ENCODE data around the gene ANAPC2. TPM values are rescaled to one million over a fixed set of nuclear protein-coding genes. Genes with fewer than 3 reads are reported as not detected.
A peak's percentile ranks its signal among the peaks of the same experiment; 100 is the strongest.

ANAPC2 gene
- total RNA-seq, 1 experiment from 2014 or later, result 80.9 TPM

DNA sequence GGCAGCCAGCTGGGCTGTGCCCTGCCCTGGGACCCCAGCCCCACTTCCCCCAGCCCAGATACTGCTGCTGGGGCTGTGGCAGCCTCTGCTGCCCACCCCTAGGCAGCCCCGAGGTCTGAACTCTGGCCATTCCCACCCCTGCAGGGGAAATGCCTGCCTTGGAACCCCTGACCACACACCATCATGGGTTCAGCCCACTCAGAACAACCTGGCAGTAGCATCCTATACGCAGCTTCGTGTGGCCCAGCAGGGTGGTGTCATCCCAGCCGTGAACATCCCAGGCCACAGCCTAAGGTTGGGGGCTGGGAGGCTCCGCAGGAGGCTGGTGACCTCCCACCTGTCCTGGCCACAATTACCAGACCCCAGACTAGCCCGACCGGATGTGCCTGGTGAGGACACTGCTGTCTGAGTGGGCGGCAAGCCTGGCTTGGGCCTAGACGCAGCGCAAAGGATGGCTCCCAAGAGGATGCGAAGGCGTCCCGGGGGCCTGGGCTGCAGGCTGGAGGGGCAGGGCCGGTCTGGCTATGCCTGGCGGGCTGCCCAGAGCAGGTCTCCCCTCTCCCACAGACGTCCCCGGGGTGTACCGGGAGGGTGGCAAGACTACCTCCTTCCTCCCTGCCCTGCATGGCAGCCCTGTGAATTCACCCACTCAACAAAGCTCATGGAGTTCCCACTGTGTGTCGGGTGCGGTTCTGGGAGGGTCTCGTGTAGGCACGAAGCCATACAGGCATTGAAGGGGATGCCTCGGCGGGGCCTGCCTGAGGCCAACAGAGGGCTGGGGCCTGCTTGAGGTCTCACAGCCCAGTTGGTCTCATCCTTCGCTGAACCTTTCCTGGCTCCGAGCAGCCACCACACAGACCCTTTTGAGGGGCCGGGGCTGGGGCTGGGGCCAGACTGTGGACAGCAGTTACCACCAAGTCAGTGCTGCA is 40.9 kb upstream of the ANAPC2 start:
- no peaks in the 10 kb centered on the region for H3K36me3 Mint-ChIP-seq
- ChIA-PET CTCF (interaction anchor here (0.8 to 1.2 kb wide), 5 partner anchors 15 to 162 kb away, joined by 3 to 4 read pairs (median 3); no protein-coding TSS in a partner anchor), POLR2A (interaction anchor here (0.6 kb wide), 1 partner anchor 60 kb away, joined by 3 read pairs; no protein-coding TSS in a partner anchor)
- H3K4me3 Mint-ChIP-seq, result no peak overlapping the region
- DNase-seq (ENCODE audit: low spot score) (no peak), ATAC-seq (no peak)
- no peaks in the 10 kb centered on the region for H3K9me3 Mint-ChIP-seq
- no peak overlapping the region for H3K27ac Mint-ChIP-seq
- no peaks in the 10 kb centered on the region for H3K27me3 Mint-ChIP-seq (ENCODE audit: low read depth)
- TF ChIP-seq ZNF416 (CRISPR knock-in tag; IDR thresholded peaks at IDR 0.05), result no peak
- peak; percentile 53; the same call in 1 of the 2 replicates for TF ChIP-seq ATF1 (CRISPR knock-in tag; IDR thresholded peaks at IDR 0.05)
- TF ChIP-seq, protein P1, sequence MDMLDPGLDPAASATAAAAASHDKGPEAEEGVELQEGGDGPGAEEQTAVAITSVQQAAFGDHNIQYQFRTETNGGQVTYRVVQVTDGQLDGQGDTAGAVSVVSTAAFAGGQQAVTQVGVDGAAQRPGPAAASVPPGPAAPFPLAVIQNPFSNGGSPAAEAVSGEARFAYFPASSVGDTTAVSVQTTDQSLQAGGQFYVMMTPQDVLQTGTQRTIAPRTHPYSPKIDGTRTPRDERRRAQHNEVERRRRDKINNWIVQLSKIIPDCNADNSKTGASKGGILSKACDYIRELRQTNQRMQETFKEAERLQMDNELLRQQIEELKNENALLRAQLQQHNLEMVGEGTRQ (CRISPR knock-in tag; IDR thresholded peaks at IDR 0.05), result no peak
- no peak for TF ChIP-seq RELA (CRISPR knock-in tag; IDR thresholded peaks at IDR 0.05; ENCODE audit: borderline replicate concordance)
- peak; percentile 65; the same call in 1 of the 2 replicates for TF ChIP-seq ZNF121 (CRISPR knock-in tag; IDR thresholded peaks at IDR 0.05)
- peaks cover 3% of the 10 kb centered on the region for H3K4me1 Mint-ChIP-seq

DNA sequence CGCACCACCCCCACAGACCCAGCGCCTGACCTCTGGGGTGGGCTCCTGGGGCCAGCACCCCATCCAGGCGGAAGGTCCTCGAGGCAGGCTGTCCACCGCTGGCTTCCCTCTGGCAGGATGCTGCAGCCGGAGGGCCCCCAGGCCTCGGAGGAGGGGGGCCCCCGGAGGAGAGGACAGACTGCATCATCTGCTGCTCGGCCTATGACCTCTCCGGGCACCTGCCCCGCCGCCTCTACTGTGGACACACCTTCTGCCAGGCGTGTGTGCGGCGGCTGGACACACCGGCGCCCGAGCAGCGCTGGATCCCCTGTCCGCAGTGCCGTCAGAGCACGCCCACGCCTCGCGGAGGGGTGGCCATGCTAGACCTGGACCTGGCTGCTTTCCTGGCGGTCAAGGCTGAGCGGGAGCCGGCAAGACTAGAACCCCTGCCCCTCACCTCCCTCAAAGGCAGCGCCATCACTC is 40.2 kb upstream of the ANAPC2 start:
- ChIA-PET CTCF (interaction anchor here (1.5 to 8.9 kb wide), 11 partner anchors 7 to 193 kb away, joined by 5 to 143 read pairs (median 11); partner anchors contain the start of genes ANAPC2, MAN1B1, SAPCD2 and SSNA1), POLR2A (no interaction called here)
- H3K27ac Mint-ChIP-seq, result no peak overlapping the region
- no peaks in the 10 kb centered on the region for H3K27me3 Mint-ChIP-seq (ENCODE audit: low read depth)
- peaks cover 3% of the 10 kb centered on the region for H3K4me1 Mint-ChIP-seq
- TF ChIP-seq, protein P2, sequence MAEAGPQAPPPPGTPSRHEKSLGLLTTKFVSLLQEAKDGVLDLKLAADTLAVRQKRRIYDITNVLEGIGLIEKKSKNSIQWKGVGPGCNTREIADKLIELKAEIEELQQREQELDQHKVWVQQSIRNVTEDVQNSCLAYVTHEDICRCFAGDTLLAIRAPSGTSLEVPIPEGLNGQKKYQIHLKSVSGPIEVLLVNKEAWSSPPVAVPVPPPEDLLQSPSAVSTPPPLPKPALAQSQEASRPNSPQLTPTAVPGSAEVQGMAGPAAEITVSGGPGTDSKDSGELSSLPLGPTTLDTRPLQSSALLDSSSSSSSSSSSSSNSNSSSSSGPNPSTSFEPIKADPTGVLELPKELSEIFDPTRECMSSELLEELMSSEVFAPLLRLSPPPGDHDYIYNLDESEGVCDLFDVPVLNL (CRISPR knock-in tag; IDR thresholded peaks at IDR 0.05; ENCODE audit: borderline replicate concordance, low read depth), result 0 out of 2 replicates have a peak, but pooled peaks have one; percentile 20
- TF ChIP-seq PRRX2 (CRISPR knock-in tag; IDR thresholded peaks at IDR 0.05), result no peak
- TF ChIP-seq, protein P3, sequence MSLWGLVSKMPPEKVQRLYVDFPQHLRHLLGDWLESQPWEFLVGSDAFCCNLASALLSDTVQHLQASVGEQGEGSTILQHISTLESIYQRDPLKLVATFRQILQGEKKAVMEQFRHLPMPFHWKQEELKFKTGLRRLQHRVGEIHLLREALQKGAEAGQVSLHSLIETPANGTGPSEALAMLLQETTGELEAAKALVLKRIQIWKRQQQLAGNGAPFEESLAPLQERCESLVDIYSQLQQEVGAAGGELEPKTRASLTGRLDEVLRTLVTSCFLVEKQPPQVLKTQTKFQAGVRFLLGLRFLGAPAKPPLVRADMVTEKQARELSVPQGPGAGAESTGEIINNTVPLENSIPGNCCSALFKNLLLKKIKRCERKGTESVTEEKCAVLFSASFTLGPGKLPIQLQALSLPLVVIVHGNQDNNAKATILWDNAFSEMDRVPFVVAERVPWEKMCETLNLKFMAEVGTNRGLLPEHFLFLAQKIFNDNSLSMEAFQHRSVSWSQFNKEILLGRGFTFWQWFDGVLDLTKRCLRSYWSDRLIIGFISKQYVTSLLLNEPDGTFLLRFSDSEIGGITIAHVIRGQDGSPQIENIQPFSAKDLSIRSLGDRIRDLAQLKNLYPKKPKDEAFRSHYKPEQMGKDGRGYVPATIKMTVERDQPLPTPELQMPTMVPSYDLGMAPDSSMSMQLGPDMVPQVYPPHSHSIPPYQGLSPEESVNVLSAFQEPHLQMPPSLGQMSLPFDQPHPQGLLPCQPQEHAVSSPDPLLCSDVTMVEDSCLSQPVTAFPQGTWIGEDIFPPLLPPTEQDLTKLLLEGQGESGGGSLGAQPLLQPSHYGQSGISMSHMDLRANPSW (CRISPR knock-in tag; conservative IDR thresholded peaks at IDR 0.05; ENCODE audit: low read depth), result no peak
- TF ChIP-seq FOXP1 (CRISPR knock-in tag; IDR thresholded peaks at IDR 0.05; ENCODE audit: borderline replicate concordance), result 0 out of 2 replicates have a peak, but pooled peaks have one; percentile 19
- H3K9me3 Mint-ChIP-seq, result no peaks in the 10 kb centered on the region
- H3K36me3 Mint-ChIP-seq, result no peaks in the 10 kb centered on the region
- DNase-seq (ENCODE audit: low spot score) (no peak), ATAC-seq (no peak)
- no peak overlapping the region for H3K4me3 Mint-ChIP-seq

DNA sequence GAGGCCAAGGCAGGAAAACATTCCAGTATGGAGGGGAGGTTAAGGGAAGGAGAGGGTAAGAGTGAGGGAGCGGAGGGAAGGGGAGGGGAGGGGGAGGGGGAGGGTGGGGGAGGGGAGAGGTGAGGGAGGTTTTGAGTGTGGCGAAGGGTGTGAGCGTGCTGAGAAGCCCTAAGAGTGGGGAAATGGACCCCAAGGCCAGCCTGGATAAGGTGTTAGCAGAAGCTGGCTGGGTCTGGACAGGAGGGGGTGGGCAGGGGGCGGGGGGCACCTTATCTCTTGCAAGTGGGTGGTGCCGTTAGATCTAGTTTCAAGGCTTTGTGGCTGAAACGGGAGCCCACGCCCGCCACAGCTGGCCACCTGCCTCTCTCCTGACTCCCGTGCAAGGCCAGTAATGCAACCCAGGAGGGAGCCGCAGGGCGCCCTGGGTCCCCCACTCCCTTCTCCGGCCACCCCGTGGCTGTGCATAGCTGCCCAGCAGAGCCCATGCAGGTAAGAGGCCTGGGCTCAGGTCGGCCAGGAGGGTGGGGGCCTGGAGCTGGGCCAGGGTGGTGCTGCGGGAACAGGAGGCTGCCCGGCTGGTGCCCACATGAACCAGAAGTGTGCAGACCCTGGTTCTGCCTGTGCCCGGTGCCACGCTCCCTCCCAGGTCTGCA is 39.6 kb upstream of the ANAPC2 start:
- TF ChIP-seq, protein P3 (CRISPR knock-in tag; conservative IDR thresholded peaks at IDR 0.05; ENCODE audit: low read depth), result no peak
- TF ChIP-seq FOXP1 (CRISPR knock-in tag; IDR thresholded peaks at IDR 0.05; ENCODE audit: borderline replicate concordance) (no peak), ELF4 (CRISPR knock-in tag; IDR thresholded peaks at IDR 0.05; ENCODE audit: low read depth) (no peak)
- H3K27me3 Mint-ChIP-seq (ENCODE audit: low read depth), result no peaks in the 10 kb centered on the region
- peaks cover 3% of the 10 kb centered on the region for H3K4me1 Mint-ChIP-seq
- no peak overlapping the region for H3K27ac Mint-ChIP-seq
- H3K36me3 Mint-ChIP-seq, result no peaks in the 10 kb centered on the region
- POLR2A ChIA-PET, result interaction anchor here (1.0 kb wide), 2 partner anchors 13 to 27 kb away, joined by 3 to 4 read pairs; partner anchors contain the start of genes TPRN and TUBB4B
- no peak for ATAC-seq
- H3K9me3 Mint-ChIP-seq, result no peaks in the 10 kb centered on the region
- H3K4me3 Mint-ChIP-seq, result peak overlapping the region; percentile 53
- no peak for DNase-seq (ENCODE audit: low spot score)
- CTCF ChIA-PET, result interaction anchor here (0.7 to 8.9 kb wide), 33 partner anchors 8 to 280 kb away, joined by 3 to 143 read pairs (median 6); partner anchors contain the start of genes ANAPC2, EXD3, LRRC26 and MAN1B1

Data from WTC11 (cell line).